GM23338 (cell line): ENCODE measurements around the gene NEK6. TPM values are rescaled to one million over a fixed set of nuclear protein-coding genes. Genes with fewer than 3 reads are reported as not detected.

Source experiments
- ATAC-seq: fragments of 200-7000 bp; cut with Tn5 transposase; 3 replicates; pipeline ENCODE4 v1.9.1; 2020
- DNase-seq: peaks from one replicate; pipeline ENCODE4 v3.0.0-alpha.2; 2015; ENCODE audit warnings: low spot score
- H2AFZ ChIP-seq: fragments of 200-600 bp; sonication (generic); 2 replicates; pipeline ENCODE4 v1.8.0; 2016; ENCODE audit warnings: antibody characterized with exemption, mild to moderate bottlenecking, moderate library complexity
- H3F3A ChIP-seq: fragments of 200-600 bp; sonication (generic); replicated peaks from 2 replicates; pipeline ENCODE4 v1.8.0; 2017; ENCODE audit warnings: antibody characterized with exemption, mixed run types, low read depth
- H3K27ac ChIP-seq: fragments of 200-600 bp; sonication (generic); 2 replicates; pipeline ENCODE4 v1.6.1; 2016; ENCODE audit warnings: low read depth
- H3K27me3 ChIP-seq: fragments of 200-600 bp; sonication (generic); 2 replicates; pipeline ENCODE4 v1.8.0; 2016; ENCODE audit warnings: mild to moderate bottlenecking, mixed run types, moderate library complexity; ENCODE audit not compliant: insufficient read depth
- H3K36me3 ChIP-seq: fragments of 200-600 bp; sonication (generic); 2 replicates; pipeline ENCODE4 v1.8.0; 2016; ENCODE audit warnings: mild to moderate bottlenecking; ENCODE audit not compliant: insufficient read depth
- H3K4me1 ChIP-seq: fragments of 200-600 bp; sonication (generic); 2 replicates; pipeline ENCODE4 v1.8.0; 2016; ENCODE audit warnings: mild to moderate bottlenecking, moderate library complexity; ENCODE audit not compliant: insufficient read depth
- H3K4me2 ChIP-seq: fragments of 200-600 bp; sonication (generic); 2 replicates; pipeline ENCODE4 v1.7.1; 2017; ENCODE audit warnings: mixed run types
- H3K4me3 ChIP-seq: fragments of 200-600 bp; sonication (generic); 2 replicates; pipeline ENCODE4 v1.6.1; 2016; ENCODE audit warnings: mixed run types
- H3K79me2 ChIP-seq: fragments of 200-600 bp; sonication (generic); replicated peaks from 2 replicates; pipeline ENCODE4 v1.8.0; 2017; ENCODE audit warnings: mild to moderate bottlenecking; ENCODE audit not compliant: insufficient read depth
- H3K9me2 ChIP-seq: fragments of 200-600 bp; sonication (generic); 2 replicates; pipeline ENCODE4 v1.8.0; 2017; ENCODE audit not compliant: insufficient read depth
- H4K20me1 ChIP-seq: fragments of 200-600 bp; sonication (generic); replicated peaks from 2 replicates; pipeline ENCODE4 v1.8.0; 2017; ENCODE audit warnings: mild to moderate bottlenecking; ENCODE audit not compliant: insufficient read depth
- H3K27ac Mint-ChIP-seq: 2 replicates; pipeline ENCODE4 v1.8.0; 2020; ENCODE audit warnings: inconsistent platforms, mild to moderate bottlenecking, moderate library complexity, mixed read lengths
- H3K27me3 Mint-ChIP-seq: 3 replicates; pipeline ENCODE4 v1.8.0; 2022; ENCODE audit warnings: low read depth, mild to moderate bottlenecking, moderate library complexity, mixed read lengths, inconsistent platforms; ENCODE audit not compliant: insufficient read depth, poor library complexity
- H3K36me3 Mint-ChIP-seq: 3 replicates; pipeline ENCODE4 v1.8.0; 2021; ENCODE audit warnings: low read depth, mild to moderate bottlenecking, inconsistent platforms, moderate library complexity, mixed read lengths
- H3K4me1 Mint-ChIP-seq: 3 replicates; pipeline ENCODE4 v1.8.0; 2020; ENCODE audit warnings: mild to moderate bottlenecking, inconsistent platforms, mixed read lengths
- H3K4me3 Mint-ChIP-seq: 3 replicates; pipeline ENCODE4 v1.8.0; 2021; ENCODE audit warnings: moderate library complexity, mild to moderate bottlenecking, inconsistent platforms, mixed read lengths
- H3K9me3 Mint-ChIP-seq: 3 replicates; pipeline ENCODE4 v1.8.0; 2020; ENCODE audit warnings: moderate library complexity, mild to moderate bottlenecking, inconsistent platforms, mixed read lengths
- CTCF ChIP-seq, 2 experiments: fragments of 200-600 bp in 1 of 2; sonication (generic) in 1 of 2; conservative IDR thresholded peaks; 2 replicates each; pipeline versions ENCODE4 v1.5.1 to v1.6.1; 2016 to 2017; ENCODE audit warnings: antibody characterized with exemption in 2 of 2, low read depth in 2 of 2, mild to moderate bottlenecking in 2 of 2, moderate library complexity in 1 of 2
- EZH2 ChIP-seq: fragments of 200-600 bp; sonication (generic); IDR thresholded peaks from one replicate; pipeline ENCODE4 v1.8.0; 2017; ENCODE audit warnings: antibody characterized with exemption, mild to moderate bottlenecking, low read depth; ENCODE audit not compliant: unreplicated experiment
- EZH2phosphoT487 ChIP-seq: fragments of 200-600 bp; sonication (generic); IDR thresholded peaks from one replicate; pipeline ENCODE4 v1.8.1; 2018; ENCODE audit warnings: antibody characterized with exemption; ENCODE audit not compliant: unreplicated experiment
- JUNB ChIP-seq: IDR thresholded peaks from one replicate; pipeline ENCODE4 v1.6.1; 2016; ENCODE audit warnings: antibody characterized with exemption; ENCODE audit not compliant: unreplicated experiment
- POLR2AphosphoS5 ChIP-seq: IDR thresholded peaks from 2 replicates; pipeline ENCODE4 v1.6.1; 2016; ENCODE audit warnings: antibody characterized with exemption, low read depth
- REST ChIP-seq: IDR thresholded peaks from one replicate; pipeline ENCODE4 v1.6.1; 2018; ENCODE audit warnings: antibody characterized with exemption; ENCODE audit not compliant: unreplicated experiment
- ZNF114 ChIP-seq: fragments of 250-450 bp; sonication (Bioruptor Pico); IDR thresholded peaks from 2 replicates; pipeline ENCODE4 v1.5.0; 2020; ENCODE audit warnings: mild to moderate bottlenecking, moderate library complexity
- ZNF462 ChIP-seq: fragments of 250-450 bp; sonication (Bioruptor Pico); IDR thresholded peaks from 2 replicates; pipeline ENCODE4 v1.5.0; 2020; ENCODE audit warnings: mild to moderate bottlenecking, moderate library complexity
- polyA plus RNA-seq: library from polyadenylated mRNA; unstranded; fragments of >200 nt; fragmentation: Nextera tagmentation; extraction: Ambion mirVana; gene quantifications from 2 replicates; pipeline ENCODE4 v1.2.1, GENCODE V29; 2016
- total RNA-seq: library from RNA; depleted of rRNA; stranded (reverse); fragments of >200 nt; shearing (Covaris generic); gene quantifications from 2 replicates; pipeline ENCODE4 v1.2.3, GENCODE V29; 2014

The NEK6 gene
- total and polyA plus RNA-seq, 2 experiments from 2014 or later, result 8.1 to 11.2 TPM

- TF ChIP-seq EZH2, result no peak
- no peak for TF ChIP-seq EZH2phosphoT487
- no peak for TF ChIP-seq REST
- no peak for TF ChIP-seq ZNF114
- no peak for TF ChIP-seq POLR2AphosphoS5
These were observed 96.1 kb downstream of the NEK6 start (continued) for GRCh38 chr9:124353811-124354274.

GRCh38 chr9:124354346-124355038 lies 96.7 kb downstream of the NEK6 start:
- Histone ChIP-seq H3K79me2 (peaks cover 32% of the 10 kb centered on the region), H3K27ac (no peak overlapping the region), H2AFZ (no peak overlapping the region), H3K27me3 (no peaks in the 10 kb centered on the region), H3K4me1 (peaks cover 9% of the 10 kb centered on the region; the same call in 1 of the 2 replicates), H3F3A (no peaks in the 10 kb centered on the region), H4K20me1 (peaks cover 14% of the 10 kb centered on the region), H3K4me2 (no peak overlapping the region), H3K4me3 (no peak overlapping the region), H3K36me3 (peaks cover 10% of the 10 kb centered on the region; the same call in 1 of the 2 replicates), H3K9me2 (no peaks in the 10 kb centered on the region)
- H3K4me3 Mint-ChIP-seq, result no peak overlapping the region
- no peak for TF ChIP-seq ZNF114
- no peak for TF ChIP-seq CTCF (conservative IDR thresholded peaks at IDR 0.05; ENCODE audit: low read depth in 2 of 2)
- TF ChIP-seq POLR2AphosphoS5, result no peak
- no peak for TF ChIP-seq JUNB
- no peak for TF ChIP-seq REST
- no peak for TF ChIP-seq ZNF462
- DNase-seq (no peak), ATAC-seq (no peak)
- no peaks in the 10 kb centered on the region for H3K9me3 Mint-ChIP-seq
- H3K27ac Mint-ChIP-seq, result no peak overlapping the region
- peaks cover 54% of the 10 kb centered on the region for H3K36me3 Mint-ChIP-seq
- peaks cover 22% of the 10 kb centered on the region for H3K27me3 Mint-ChIP-seq
- H3K4me1 Mint-ChIP-seq, result peaks cover 13% of the 10 kb centered on the region
